Measurements from ENCODE around the gene PCLO. TPM values are rescaled to one million over a fixed set of nuclear protein-coding genes. Genes with fewer than 3 reads are reported as not detected.

Gene PCLO
- total RNA-seq, 1 experiment from 2014 or later, result 7.5 TPM

DNA sequence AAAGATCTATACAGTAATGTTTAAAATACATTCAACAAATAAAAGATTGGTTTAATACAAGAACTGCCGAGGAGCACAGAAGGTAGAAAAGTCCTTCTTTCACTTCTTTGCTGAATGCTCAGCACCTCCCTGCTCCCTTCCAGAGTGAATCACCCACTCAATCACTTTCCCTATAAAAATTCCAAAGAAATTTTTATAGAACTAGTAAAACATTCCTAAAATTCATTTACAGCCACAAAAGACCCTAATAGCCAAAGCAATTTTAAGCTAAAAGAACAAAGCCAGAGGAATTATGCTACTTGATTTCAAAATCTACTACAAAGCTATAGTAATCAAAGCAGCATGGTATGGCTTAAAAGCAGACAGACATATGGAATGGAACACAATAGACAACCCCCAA, 320.9 kb downstream of the PCLO start:
- Histone ChIP-seq H3K9me3 (ENCODE audit: low read length) (peaks cover 3% of the 10 kb centered on the region; the same call in 1 of the 2 replicates), H3K4me3 (ENCODE audit: low read length) (peak overlapping the region; percentile 32; the same call in 1 of the 2 replicates), H2AFZ (ENCODE audit: low read length) (no peak overlapping the region), H3K4me1 (ENCODE audit: insufficient read depth, low read length) (peaks cover 5% of the 10 kb centered on the region; the same call in 1 of the 2 replicates), H3F3A (ENCODE audit: low read length, unreplicated experiment) (no peaks in the 10 kb centered on the region), H3K36me3 (ENCODE audit: low read depth, low read length) (no peaks in the 10 kb centered on the region), H3K9ac (ENCODE audit: low read length) (no peak overlapping the region), H3K4me2 (ENCODE audit: low read length) (peak overlapping the region; percentile 17; the same call in 1 of the 2 replicates), H3K79me2 (ENCODE audit: low read length) (no peaks in the 10 kb centered on the region), H3K9me2 (replicated peaks; ENCODE audit: low read length) (no peaks in the 10 kb centered on the region), H4K20me1 (ENCODE audit: low read length) (no peaks in the 10 kb centered on the region), H3K27ac (ENCODE audit: low read length) (no peak overlapping the region), H3K27me3 (ENCODE audit: low read length) (no peaks in the 10 kb centered on the region)
- BruUV-seq (replicated peaks), result no TSS peak
- intact Hi-C loops (cut with micrococcal nuclease), result no loop called here
- no peak for TF ChIP-seq EZH2 (IDR thresholded peaks at IDR 0.05; ENCODE audit: low read length, unreplicated experiment)
- TF ChIP-seq CTCF (conservative IDR thresholded peaks at IDR 0.05; ENCODE audit: low read depth, low read length), result no peak
- no peak for TF ChIP-seq EZH2phosphoT487 (IDR thresholded peaks at IDR 0.05; ENCODE audit: borderline replicate concordance, low read length)
- ATAC-seq, result peak; percentile 88
- CTCF ChIA-PET, result no interaction called here
- peak; percentile 61 for DNase-seq
- POLR2A ChIA-PET (ENCODE audit: unreplicated experiment), result no interaction called here

GRCh38 chr7:82840061-82840460, 322.6 kb downstream of the PCLO start:
- TF ChIP-seq EZH2 (IDR thresholded peaks at IDR 0.05; ENCODE audit: low read length, unreplicated experiment) (no peak), EZH2phosphoT487 (IDR thresholded peaks at IDR 0.05; ENCODE audit: borderline replicate concordance, low read length) (no peak)
- POLR2A ChIA-PET (ENCODE audit: unreplicated experiment), result no interaction called here
- Histone ChIP-seq H3K27ac (ENCODE audit: low read length) (no peak overlapping the region), H3K9me2 (replicated peaks; ENCODE audit: low read length) (no peaks in the 10 kb centered on the region), H3K79me2 (ENCODE audit: low read length) (no peaks in the 10 kb centered on the region), H3K9me3 (ENCODE audit: low read length) (peaks cover 3% of the 10 kb centered on the region; the same call in 1 of the 2 replicates), H3K27me3 (ENCODE audit: low read length) (no peaks in the 10 kb centered on the region), H2AFZ (ENCODE audit: low read length) (no peak overlapping the region), H3K4me2 (ENCODE audit: low read length) (no peak overlapping the region), H3K36me3 (ENCODE audit: low read depth, low read length) (no peaks in the 10 kb centered on the region), H3K9ac (ENCODE audit: low read length) (no peak overlapping the region), H4K20me1 (ENCODE audit: low read length) (no peaks in the 10 kb centered on the region), H3K4me1 (ENCODE audit: insufficient read depth, low read length) (peaks cover 5% of the 10 kb centered on the region; the same call in 1 of the 2 replicates), H3K4me3 (ENCODE audit: low read length) (no peak overlapping the region), H3F3A (ENCODE audit: low read length, unreplicated experiment) (no peaks in the 10 kb centered on the region)
- no TSS peak for BruUV-seq (replicated peaks)
- CTCF ChIA-PET, result no interaction called here
- no peak for DNase-seq
- intact Hi-C loops (cut with micrococcal nuclease), result no loop called here
- ATAC-seq, result no peak

- POLR2A ChIA-PET (ENCODE audit: unreplicated experiment), result no interaction called here
Observed at GRCh38 chr7:82839555-82839954, 323.1 kb downstream of the PCLO start.

More at GRCh38 chr7:82839555-82839954, 323.1 kb downstream of the PCLO start:
- DNase-seq (no peak), ATAC-seq (no peak)
- Histone ChIP-seq H4K20me1 (ENCODE audit: low read length) (no peaks in the 10 kb centered on the region), H3F3A (ENCODE audit: low read length, unreplicated experiment) (no peaks in the 10 kb centered on the region), H3K9me3 (ENCODE audit: low read length) (peaks cover 3% of the 10 kb centered on the region; the same call in 1 of the 2 replicates), H3K36me3 (ENCODE audit: low read depth, low read length) (no peaks in the 10 kb centered on the region), H3K9me2 (replicated peaks; ENCODE audit: low read length) (no peaks in the 10 kb centered on the region), H3K4me3 (ENCODE audit: low read length) (no peak overlapping the region), H3K27me3 (ENCODE audit: low read length) (no peaks in the 10 kb centered on the region), H3K4me2 (ENCODE audit: low read length) (no peak overlapping the region), H3K27ac (ENCODE audit: low read length) (no peak overlapping the region), H2AFZ (ENCODE audit: low read length) (no peak overlapping the region), H3K79me2 (ENCODE audit: low read length) (no peaks in the 10 kb centered on the region), H3K4me1 (ENCODE audit: insufficient read depth, low read length) (peaks cover 5% of the 10 kb centered on the region; the same call in 1 of the 2 replicates), H3K9ac (ENCODE audit: low read length) (no peak overlapping the region)
- BruUV-seq (replicated peaks), result no TSS peak
- TF ChIP-seq EZH2phosphoT487 (IDR thresholded peaks at IDR 0.05; ENCODE audit: borderline replicate concordance, low read length) (no peak), EZH2 (IDR thresholded peaks at IDR 0.05; ENCODE audit: low read length, unreplicated experiment) (no peak), CTCF (conservative IDR thresholded peaks at IDR 0.05; ENCODE audit: low read depth, low read length) (no peak)
- intact Hi-C loops (cut with micrococcal nuclease), result no loop called here
- CTCF ChIA-PET, result no interaction called here
